Suprapubic skin (tissue), 4 donors: ENCODE data around the gene SUGP1. TPM values are rescaled to one million over a fixed set of nuclear protein-coding genes. Genes with fewer than 3 reads are reported as not detected.
A peak's percentile ranks its signal among the peaks of the same experiment; 100 is the strongest.

Experiments
- DNase-seq, 2 donors: peaks; one replicate each; pipeline ENCODE4 v3.0.0-alpha.2; 2019; ENCODE audit warnings: low spot score in 2 of 2
- H3K27ac ChIP-seq: fragments of 200-600 bp; sonication (generic); one replicate; pipeline ENCODE4 v1.5.1; 2019
- H3K27me3 ChIP-seq: fragments of 200-600 bp; sonication (generic); one replicate; pipeline ENCODE4 v1.5.1; 2019
- H3K36me3 ChIP-seq: fragments of 200-600 bp; sonication (generic); one replicate; pipeline ENCODE4 v1.5.1; 2019
- H3K4me1 ChIP-seq: fragments of 200-600 bp; sonication (generic); one replicate; pipeline ENCODE4 v1.5.1; 2019
- H3K4me3 ChIP-seq: fragments of 200-600 bp; sonication (generic); one replicate; pipeline ENCODE4 v1.5.1; 2019; ENCODE audit warnings: mild to moderate bottlenecking
- H3K9me3 ChIP-seq: fragments of 200-600 bp; sonication (generic); one replicate; pipeline ENCODE4 v1.5.1; 2019
- EP300 ChIP-seq: sonication (generic); formaldehyde crosslinking; IDR thresholded peaks from one replicate; pipeline ENCODE4 v1.6.1; 2017; ENCODE audit warnings: antibody characterized with exemption
- POLR2A ChIP-seq, 2 donors: fragments of 450-650 bp; IDR thresholded peaks; one replicate each; pipeline ENCODE4 v1.6.1; 2017; ENCODE audit warnings: antibody characterized with exemption in 2 of 2, mild to moderate bottlenecking in 2 of 2, moderate library complexity in 2 of 2
- POLR2AphosphoS5 ChIP-seq, 3 donors: sonication (generic); formaldehyde crosslinking; IDR thresholded peaks; one replicate each; pipeline ENCODE4 v1.6.1; 2017; ENCODE audit warnings: antibody characterized with exemption in 3 of 3
- WGBS: methylation state at CpG from one replicate; pipeline ENCODE4 v1.1.5; 2018; 5-methylcytosine and 5-hydroxymethylcytosine counted together
- total RNA-seq, 4 donors: library from RNA; depleted of rRNA; stranded (reverse); fragments of >200 nt; gene quantifications; one replicate each; pipeline ENCODE4 v1.1.0, GENCODE V29; 2016
- TF ChIP-seq, protein P1 (sequence below), 2 donors: fragments of 200-600 bp in 1 of 2; fragments of 450-650 bp in 1 of 2; sonication (generic) in 1 of 2; IDR thresholded peaks; one replicate each; pipeline ENCODE4 v1.5.1; 2016 to 2019; ENCODE audit warnings: antibody characterized with exemption in 2 of 2, mild to moderate bottlenecking in 1 of 2, moderate library complexity in 1 of 2

SUGP1 gene, protein sequence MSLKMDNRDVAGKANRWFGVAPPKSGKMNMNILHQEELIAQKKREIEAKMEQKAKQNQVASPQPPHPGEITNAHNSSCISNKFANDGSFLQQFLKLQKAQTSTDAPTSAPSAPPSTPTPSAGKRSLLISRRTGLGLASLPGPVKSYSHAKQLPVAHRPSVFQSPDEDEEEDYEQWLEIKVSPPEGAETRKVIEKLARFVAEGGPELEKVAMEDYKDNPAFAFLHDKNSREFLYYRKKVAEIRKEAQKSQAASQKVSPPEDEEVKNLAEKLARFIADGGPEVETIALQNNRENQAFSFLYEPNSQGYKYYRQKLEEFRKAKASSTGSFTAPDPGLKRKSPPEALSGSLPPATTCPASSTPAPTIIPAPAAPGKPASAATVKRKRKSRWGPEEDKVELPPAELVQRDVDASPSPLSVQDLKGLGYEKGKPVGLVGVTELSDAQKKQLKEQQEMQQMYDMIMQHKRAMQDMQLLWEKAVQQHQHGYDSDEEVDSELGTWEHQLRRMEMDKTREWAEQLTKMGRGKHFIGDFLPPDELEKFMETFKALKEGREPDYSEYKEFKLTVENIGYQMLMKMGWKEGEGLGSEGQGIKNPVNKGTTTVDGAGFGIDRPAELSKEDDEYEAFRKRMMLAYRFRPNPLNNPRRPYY
- total RNA-seq: 10 to 100 TPM; 23.1 to 64.8 (median 31.3) TPM

DNA sequence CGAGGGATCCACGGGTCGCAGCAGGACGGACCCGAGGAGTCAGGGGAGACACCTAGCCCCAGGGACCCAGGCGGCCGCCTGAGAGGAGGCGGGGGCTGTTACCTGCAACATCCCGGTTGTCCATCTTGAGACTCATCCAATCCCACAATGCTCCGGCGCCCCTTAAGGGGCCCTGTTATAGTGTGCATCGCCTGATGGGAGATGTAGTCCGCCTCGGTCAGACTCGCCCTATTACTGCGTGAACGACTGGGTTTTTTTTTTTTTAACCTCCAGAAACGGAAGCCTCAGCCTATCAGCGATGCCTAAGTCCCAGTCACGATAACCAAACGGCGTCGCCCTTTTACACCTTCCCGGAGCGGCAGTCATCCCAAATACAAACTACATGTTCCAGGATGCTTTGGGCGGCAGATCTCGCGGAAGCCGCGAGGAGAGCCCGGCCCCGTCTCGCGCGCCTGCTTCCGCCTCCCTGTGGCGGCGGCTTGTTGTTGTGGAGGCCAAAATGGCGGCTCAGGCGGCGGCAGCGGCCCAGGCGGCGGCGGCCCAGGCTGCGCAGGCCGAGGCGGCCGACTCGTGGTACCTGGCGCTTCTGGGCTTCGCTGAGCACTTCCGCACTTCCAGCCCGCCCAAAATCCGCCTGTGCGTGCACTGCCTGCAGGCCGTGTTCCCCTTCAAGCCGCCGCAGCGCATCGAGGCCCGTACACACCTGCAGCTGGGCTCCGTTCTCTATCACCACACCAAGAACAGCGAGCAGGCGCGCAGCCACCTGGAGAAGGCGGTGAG lies at the start of gene SUGP1, which contains the start of gene MAU2:
TSS of gene SUGP1 (minus strand) at position 149 of the 780 bp plus-strand sequence. CDS start at position 136, 13 bp downstream.
TSS of gene MAU2 (plus strand) at position 469 of the 780 bp plus-strand sequence. CDS start at position 500, 31 bp downstream.
- Histone ChIP-seq H3K4me1 (peaks cover 40% of the 10 kb centered on the region), H3K27me3 (no peaks in the 10 kb centered on the region), H3K36me3 (peaks cover 26% of the 10 kb centered on the region), H3K4me3 (peak within 1 kb of the TSS; percentile 89), H3K27ac (peak within 1 kb of the TSS; percentile 94), H3K9me3 (no peaks in the 10 kb centered on the region)
- 1% methylated on average over 13 of the region's 67 CpGs for WGBS
- TF ChIP-seq, protein P1, sequence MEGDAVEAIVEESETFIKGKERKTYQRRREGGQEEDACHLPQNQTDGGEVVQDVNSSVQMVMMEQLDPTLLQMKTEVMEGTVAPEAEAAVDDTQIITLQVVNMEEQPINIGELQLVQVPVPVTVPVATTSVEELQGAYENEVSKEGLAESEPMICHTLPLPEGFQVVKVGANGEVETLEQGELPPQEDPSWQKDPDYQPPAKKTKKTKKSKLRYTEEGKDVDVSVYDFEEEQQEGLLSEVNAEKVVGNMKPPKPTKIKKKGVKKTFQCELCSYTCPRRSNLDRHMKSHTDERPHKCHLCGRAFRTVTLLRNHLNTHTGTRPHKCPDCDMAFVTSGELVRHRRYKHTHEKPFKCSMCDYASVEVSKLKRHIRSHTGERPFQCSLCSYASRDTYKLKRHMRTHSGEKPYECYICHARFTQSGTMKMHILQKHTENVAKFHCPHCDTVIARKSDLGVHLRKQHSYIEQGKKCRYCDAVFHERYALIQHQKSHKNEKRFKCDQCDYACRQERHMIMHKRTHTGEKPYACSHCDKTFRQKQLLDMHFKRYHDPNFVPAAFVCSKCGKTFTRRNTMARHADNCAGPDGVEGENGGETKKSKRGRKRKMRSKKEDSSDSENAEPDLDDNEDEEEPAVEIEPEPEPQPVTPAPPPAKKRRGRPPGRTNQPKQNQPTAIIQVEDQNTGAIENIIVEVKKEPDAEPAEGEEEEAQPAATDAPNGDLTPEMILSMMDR (IDR thresholded peaks at IDR 0.05): peak in 1 of 2 donors; percentile 51
- TF ChIP-seq POLR2AphosphoS5 (IDR thresholded peaks at IDR 0.05) (peak in 1 of 3 donors; percentile 57), POLR2A (IDR thresholded peaks at IDR 0.05) (peak in 1 of 2 donors; percentile 26), EP300 (no peak)
- DNase-seq: peak; percentile 90 to 91

DNA sequence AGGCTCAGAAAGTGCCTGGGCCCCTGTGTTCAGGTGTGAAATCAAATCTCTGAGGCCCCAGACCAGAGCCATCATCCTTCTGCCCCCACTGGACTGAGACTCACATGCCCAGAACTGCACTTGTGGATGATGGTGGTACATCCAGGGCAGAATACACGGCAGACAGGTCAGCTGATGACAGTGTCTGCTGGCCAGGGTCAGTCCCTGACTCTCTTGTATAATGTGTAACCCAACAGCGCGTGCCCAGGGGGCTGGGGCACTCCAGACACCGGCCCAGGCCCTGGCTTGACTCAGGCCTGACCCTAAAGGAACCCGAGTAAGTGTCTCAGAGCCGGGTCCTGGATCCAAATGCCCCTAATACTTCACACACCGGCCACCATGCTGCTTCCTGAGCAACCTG lies 47.8 kb upstream of the SUGP1 start:
- Histone ChIP-seq H3K27me3 (no peaks in the 10 kb centered on the region), H3K36me3 (no peaks in the 10 kb centered on the region), H3K4me1 (peaks cover 29% of the 10 kb centered on the region), H3K27ac (no peak overlapping the region), H3K9me3 (no peaks in the 10 kb centered on the region), H3K4me3 (no peak overlapping the region)
- TF ChIP-seq POLR2A (IDR thresholded peaks at IDR 0.05) (no peak), POLR2AphosphoS5 (IDR thresholded peaks at IDR 0.05) (no peak), EP300 (no peak)
- TF ChIP-seq, protein P1 (IDR thresholded peaks at IDR 0.05): no peak
- WGBS: 68% methylated on average over 4 of the region's 7 CpGs
- DNase-seq: no peak

DNA sequence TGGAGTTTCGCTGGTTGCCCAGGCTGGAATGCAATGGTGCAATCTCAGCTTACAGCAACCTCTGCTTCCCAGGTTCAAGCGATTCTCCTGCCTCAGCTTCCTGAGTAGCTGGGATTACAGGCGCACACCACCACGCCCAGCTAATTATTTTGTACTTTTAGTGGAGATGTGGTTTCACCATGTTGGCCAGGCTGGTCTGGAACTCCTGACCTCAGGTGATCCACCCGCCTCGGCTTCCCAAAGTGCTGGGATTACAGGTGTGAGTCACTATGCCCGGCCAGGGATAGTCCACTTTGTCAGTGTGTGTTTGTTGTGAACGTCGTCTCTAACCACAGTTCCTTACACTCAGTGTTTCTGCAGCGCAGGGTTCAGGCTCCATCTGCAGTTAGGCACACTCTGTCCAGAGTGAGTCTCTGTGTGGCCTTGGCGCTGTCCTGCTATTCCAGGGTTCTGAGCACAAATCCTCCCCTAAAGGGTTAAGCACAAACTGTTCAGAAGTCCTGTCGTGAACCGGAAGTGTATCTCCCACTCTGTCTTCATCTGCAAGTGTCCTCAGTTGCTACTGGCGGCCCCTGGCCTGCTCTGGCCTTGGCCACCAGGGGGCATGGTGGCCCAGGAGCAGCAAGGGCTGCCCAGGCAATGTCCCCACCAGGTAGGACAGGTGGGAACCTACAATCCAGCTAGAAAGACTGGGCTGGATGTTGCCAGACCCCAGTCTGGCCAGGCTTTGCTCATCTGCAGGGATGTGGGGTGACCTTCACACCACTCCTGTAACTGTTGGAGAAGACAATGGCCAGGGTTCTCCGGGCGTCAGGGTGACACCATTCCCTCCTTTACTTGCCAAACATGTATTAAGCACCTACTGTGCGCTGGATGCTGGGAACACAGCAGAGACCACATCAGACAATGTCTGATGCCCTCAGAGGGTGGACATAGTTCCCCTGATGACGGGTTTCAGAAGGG lies 46.4 kb upstream of the SUGP1 start:
- H3K27ac ChIP-seq: no peak overlapping the region
- H3K27me3 ChIP-seq: no peaks in the 10 kb centered on the region
- H3K9me3 ChIP-seq: no peaks in the 10 kb centered on the region
- H3K36me3 ChIP-seq: no peaks in the 10 kb centered on the region
- TF ChIP-seq EP300: no peak
- no peak for TF ChIP-seq POLR2A (IDR thresholded peaks at IDR 0.05)
- TF ChIP-seq POLR2AphosphoS5 (IDR thresholded peaks at IDR 0.05): no peak
- TF ChIP-seq, protein P1 (IDR thresholded peaks at IDR 0.05): peak; percentile 82 to 91
- no peak for DNase-seq
- peaks cover 23% of the 10 kb centered on the region for H3K4me1 ChIP-seq
- 45% methylated on average over 17 of the region's 18 CpGs for WGBS
- H3K4me3 ChIP-seq: no peak overlapping the region

DNA sequence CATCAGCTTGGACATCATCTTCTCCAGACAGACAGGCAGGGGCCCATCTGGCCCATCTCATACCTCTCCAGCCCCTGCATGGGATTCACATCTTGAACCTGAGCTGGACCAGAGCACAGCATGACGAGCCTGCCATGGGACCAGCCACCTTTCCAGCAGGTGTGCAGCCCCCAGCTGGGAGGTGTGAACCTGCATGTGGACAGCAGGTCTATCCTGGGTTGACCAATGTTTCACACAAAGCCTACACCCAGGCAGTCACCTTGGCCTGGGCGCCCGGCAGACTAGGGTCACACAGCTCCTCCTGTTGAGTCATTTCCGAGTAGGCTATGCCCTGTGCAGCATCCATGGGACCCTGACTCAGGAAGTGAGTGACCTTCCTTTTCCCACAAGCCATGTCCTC lies 41.8 kb upstream of the SUGP1 start:
- Histone ChIP-seq H3K27me3 (no peaks in the 10 kb centered on the region), H3K4me3 (no peak overlapping the region), H3K4me1 (peaks cover 30% of the 10 kb centered on the region), H3K36me3 (peaks cover 10% of the 10 kb centered on the region), H3K27ac (no peak overlapping the region), H3K9me3 (no peaks in the 10 kb centered on the region)
- WGBS: 100% methylated on average over 3 of the region's 4 CpGs
- DNase-seq: no peak
- TF ChIP-seq, protein P1 (IDR thresholded peaks at IDR 0.05): no peak
- no peak for TF ChIP-seq EP300
- TF ChIP-seq POLR2AphosphoS5 (IDR thresholded peaks at IDR 0.05): no peak
- no peak for TF ChIP-seq POLR2A (IDR thresholded peaks at IDR 0.05)
